Endothelial cell of umbilical vein (primary cell): ENCODE results near the gene PLEKHA4.

ENCODE experiments used
- EZH2 ChIP-seq: IDR thresholded peaks from 2 replicates; pipeline ENCODE4 v1.6.1; 2012; ENCODE audit warnings: borderline replicate concordance, low read depth, mild to moderate bottlenecking, moderate library complexity, low read length, inconsistent platforms; ENCODE audit not compliant: severe bottlenecking
- FOS ChIP-seq: IDR thresholded peaks from 2 replicates; pipeline ENCODE4 v1.6.1; 2011; ENCODE audit warnings: mild to moderate bottlenecking, low read length, moderate library complexity, borderline replicate concordance; ENCODE audit not compliant: insufficient read depth
- POLR2A ChIP-seq: IDR thresholded peaks from 2 replicates; pipeline ENCODE4 v1.6.1; 2012; ENCODE audit warnings: low read depth, mild to moderate bottlenecking, control low read depth, low read length
- POLR2AphosphoS5 ChIP-seq: IDR thresholded peaks from 2 replicates; pipeline ENCODE4 v1.6.1; 2012; ENCODE audit warnings: low read depth, mild to moderate bottlenecking, control low read depth, low read length, moderate library complexity; ENCODE audit not compliant: insufficient read depth
- TF ChIP-seq, protein P1 (sequence below), 2 donors: IDR thresholded peaks; 1 replicate in 1 of 2; 2 replicates in 1 of 2; pipeline ENCODE4 v1.5.1; 2011; ENCODE audit warnings: low read length in 2 of 2, mild to moderate bottlenecking in 2 of 2, moderate library complexity in 2 of 2, control low read depth in 1 of 2, inconsistent platforms in 1 of 2, low read depth in 1 of 2; ENCODE audit not compliant: insufficient read depth in 1 of 2; ENCODE audit errors: extremely low read depth in 1 of 2
- TF ChIP-seq, protein P2 (sequence below): IDR thresholded peaks from 2 replicates; pipeline ENCODE4 v1.6.1; 2011; ENCODE audit not compliant: insufficient read depth, insufficient read length

DNA sequence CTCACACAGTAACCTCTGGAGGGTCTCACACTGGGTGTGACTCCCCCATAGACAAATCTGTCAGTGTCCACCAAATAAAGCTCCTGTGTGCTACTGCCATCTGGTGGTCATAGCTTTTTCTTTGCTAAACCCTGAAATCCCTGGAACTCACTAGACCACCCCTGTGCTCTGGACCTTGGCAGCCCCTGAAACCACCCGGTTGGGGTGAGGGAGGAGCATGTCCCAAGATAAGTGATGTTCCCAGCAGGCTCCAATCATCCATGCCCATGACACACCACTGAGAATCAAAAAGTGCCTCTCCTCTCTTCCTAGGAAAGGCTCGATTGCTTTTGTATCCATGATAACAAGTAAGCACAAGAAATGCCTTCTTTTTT, 25.6 kb downstream of the PLEKHA4 start:
- TF ChIP-seq, protein P1, sequence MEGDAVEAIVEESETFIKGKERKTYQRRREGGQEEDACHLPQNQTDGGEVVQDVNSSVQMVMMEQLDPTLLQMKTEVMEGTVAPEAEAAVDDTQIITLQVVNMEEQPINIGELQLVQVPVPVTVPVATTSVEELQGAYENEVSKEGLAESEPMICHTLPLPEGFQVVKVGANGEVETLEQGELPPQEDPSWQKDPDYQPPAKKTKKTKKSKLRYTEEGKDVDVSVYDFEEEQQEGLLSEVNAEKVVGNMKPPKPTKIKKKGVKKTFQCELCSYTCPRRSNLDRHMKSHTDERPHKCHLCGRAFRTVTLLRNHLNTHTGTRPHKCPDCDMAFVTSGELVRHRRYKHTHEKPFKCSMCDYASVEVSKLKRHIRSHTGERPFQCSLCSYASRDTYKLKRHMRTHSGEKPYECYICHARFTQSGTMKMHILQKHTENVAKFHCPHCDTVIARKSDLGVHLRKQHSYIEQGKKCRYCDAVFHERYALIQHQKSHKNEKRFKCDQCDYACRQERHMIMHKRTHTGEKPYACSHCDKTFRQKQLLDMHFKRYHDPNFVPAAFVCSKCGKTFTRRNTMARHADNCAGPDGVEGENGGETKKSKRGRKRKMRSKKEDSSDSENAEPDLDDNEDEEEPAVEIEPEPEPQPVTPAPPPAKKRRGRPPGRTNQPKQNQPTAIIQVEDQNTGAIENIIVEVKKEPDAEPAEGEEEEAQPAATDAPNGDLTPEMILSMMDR (IDR thresholded peaks at IDR 0.05; ENCODE audit: extremely low read depth in 1 of 2, insufficient read depth in 1 of 2, low read depth in 1 of 2, low read length in 2 of 2), result peak; percentile 73 to 79
- TF ChIP-seq, protein P2, sequence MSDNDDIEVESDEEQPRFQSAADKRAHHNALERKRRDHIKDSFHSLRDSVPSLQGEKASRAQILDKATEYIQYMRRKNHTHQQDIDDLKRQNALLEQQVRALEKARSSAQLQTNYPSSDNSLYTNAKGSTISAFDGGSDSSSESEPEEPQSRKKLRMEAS, result no peak
- TF ChIP-seq FOS (no peak), POLR2A (no peak), POLR2AphosphoS5 (no peak), EZH2 (no peak)
